HEK293 (cell line): ENCODE results near the gene BCLAF1.

ENCODE experiments used
- CTCF ChIA-PET: fragments of 350-600 bp; formaldehyde crosslinking; extraction: SDS; loops from one replicate; lab custom pipeline; 2021; ENCODE audit warnings: antibody characterized with exemption; lab: Yijun Ruan, JAX
- POLR2A ChIA-PET: fragments of 300-600 bp; formaldehyde crosslinking; extraction: SDS; loops from one replicate; lab custom pipeline; 2020; ENCODE audit warnings: antibody characterized with exemption, inconsistent platforms; lab: Yijun Ruan, JAX
- H3K27ac ChIP-seq: fragments of 200-500 bp; sonication (Bioruptor generic); 2 replicates; pipeline ENCODE4 v1.5.1; 2014; ENCODE audit warnings: low read depth, low read length, control low read depth, inconsistent platforms; ENCODE audit errors: extremely low read depth
- H3K36me3 ChIP-seq, 2 experiments: fragments of 200-500 bp in 1 of 2; sonication (Bioruptor generic) in 1 of 2; 1 replicate in 1 of 2; 2 replicates in 1 of 2; pipeline ENCODE4 v1.5.1; 2014 to 2017; ENCODE audit warnings: inconsistent platforms in 2 of 2, low read length in 2 of 2; ENCODE audit not compliant: control insufficient read depth in 2 of 2, insufficient read depth in 1 of 2
- H3K4me1 ChIP-seq: fragments of 200-500 bp; sonication (Bioruptor generic); 2 replicates; pipeline ENCODE4 v1.5.1; 2014; ENCODE audit warnings: mild to moderate bottlenecking, low read length, inconsistent platforms; ENCODE audit not compliant: control insufficient read depth, insufficient read depth
- H3K4me3 ChIP-seq: 2 replicates; pipeline ENCODE4 v1.5.1; 2011; ENCODE audit warnings: low read depth, mild to moderate bottlenecking, control low read depth, low read length, moderate library complexity
- H3K9me3 ChIP-seq: fragments of 200-500 bp; sonication (Bioruptor generic); 2 replicates; pipeline ENCODE4 v1.5.1; 2014; ENCODE audit warnings: low read depth, low read length, inconsistent platforms; ENCODE audit not compliant: control insufficient read depth, insufficient read depth
- BCL6B ChIP-seq: fragments of 450-650 bp; formaldehyde crosslinking; IDR thresholded peaks from 2 replicates; pipeline ENCODE4 v1.5.1; 2017; ENCODE audit warnings: missing biosample characterization, missing genetic modification characterization
- CTCF ChIP-seq: fragments of 450-650 bp; formaldehyde crosslinking; IDR thresholded peaks from 2 replicates; pipeline ENCODE4 v1.5.1; 2016; ENCODE audit warnings: missing biosample characterization, missing genetic modification characterization
- GLIS2 ChIP-seq: fragments of 450-650 bp; formaldehyde crosslinking; IDR thresholded peaks from 2 replicates; pipeline ENCODE4 v1.5.1; 2016; ENCODE audit warnings: missing biosample characterization, missing genetic modification characterization
- KLF10 ChIP-seq: fragments of 450-650 bp; IDR thresholded peaks from 2 replicates; pipeline ENCODE4 v1.5.1; 2018; ENCODE audit warnings: missing biosample characterization, mild to moderate bottlenecking, missing genetic modification characterization
- MYNN ChIP-seq: fragments of 450-650 bp; formaldehyde crosslinking; IDR thresholded peaks from 2 replicates; pipeline ENCODE4 v1.5.1; 2016; ENCODE audit warnings: missing biosample characterization, missing genetic modification characterization, borderline replicate concordance
- OSR2 ChIP-seq: fragments of 450-650 bp; formaldehyde crosslinking; IDR thresholded peaks from 2 replicates; pipeline ENCODE4 v1.5.1; 2016; ENCODE audit warnings: missing biosample characterization, missing genetic modification characterization
- PRDM1 ChIP-seq: fragments of 450-650 bp; formaldehyde crosslinking; IDR thresholded peaks from 2 replicates; pipeline ENCODE4; 2016; ENCODE audit warnings: missing biosample characterization, missing genetic modification characterization
- PRDM10 ChIP-seq: fragments of 450-650 bp; formaldehyde crosslinking; IDR thresholded peaks from 2 replicates; pipeline ENCODE4 v1.5.1; 2016; ENCODE audit warnings: missing biosample characterization, missing genetic modification characterization
- PRDM6 ChIP-seq: fragments of 450-650 bp; formaldehyde crosslinking; IDR thresholded peaks from 2 replicates; pipeline ENCODE4 v1.5.1; 2017; ENCODE audit warnings: missing biosample characterization, missing genetic modification characterization
- ZBTB17 ChIP-seq: fragments of 450-650 bp; formaldehyde crosslinking; IDR thresholded peaks from 2 replicates; pipeline ENCODE4 v1.5.1; 2016; ENCODE audit warnings: missing biosample characterization, missing genetic modification characterization
- ZBTB7A ChIP-seq: fragments of 450-650 bp; formaldehyde crosslinking; IDR thresholded peaks from 2 replicates; pipeline ENCODE4 v1.5.1; 2016; ENCODE audit warnings: low read depth, missing biosample characterization, missing genetic modification characterization
- ZFP37 ChIP-seq: fragments of 450-650 bp; formaldehyde crosslinking; IDR thresholded peaks from 2 replicates; pipeline ENCODE4 v1.5.1; 2016; ENCODE audit warnings: missing biosample characterization, missing genetic modification characterization
- ZNF148 ChIP-seq: fragments of 450-650 bp; formaldehyde crosslinking; IDR thresholded peaks from 2 replicates; pipeline ENCODE4 v1.5.0; 2017; ENCODE audit warnings: missing biosample characterization, missing genetic modification characterization, borderline replicate concordance
- ZNF184 ChIP-seq: fragments of 450-650 bp; IDR thresholded peaks from 2 replicates; pipeline ENCODE4 v1.5.1; 2018; ENCODE audit warnings: missing biosample characterization, mild to moderate bottlenecking, missing genetic modification characterization
- ZNF280D ChIP-seq: fragments of 450-650 bp; formaldehyde crosslinking; IDR thresholded peaks from 2 replicates; pipeline ENCODE4 v1.5.1; 2016; ENCODE audit warnings: missing biosample characterization, missing genetic modification characterization
- ZNF350 ChIP-seq: fragments of 450-650 bp; formaldehyde crosslinking; IDR thresholded peaks from 2 replicates; pipeline ENCODE4 v1.5.0; 2017; ENCODE audit warnings: missing biosample characterization, mild to moderate bottlenecking, missing genetic modification characterization
- ZNF561 ChIP-seq: fragments of 450-650 bp; IDR thresholded peaks from 2 replicates; pipeline ENCODE4 v1.5.1; 2018; ENCODE audit warnings: missing biosample characterization, missing genetic modification characterization, borderline replicate concordance
- ZNF600 ChIP-seq: fragments of 450-650 bp; formaldehyde crosslinking; IDR thresholded peaks from 2 replicates; pipeline ENCODE4 v1.5.1; 2016; ENCODE audit warnings: missing biosample characterization, missing genetic modification characterization
- ZNF621 ChIP-seq: fragments of 450-650 bp; formaldehyde crosslinking; IDR thresholded peaks from 2 replicates; pipeline ENCODE4 v1.5.1; 2017; ENCODE audit warnings: missing biosample characterization, missing genetic modification characterization
- ZSCAN5A ChIP-seq: fragments of 450-650 bp; formaldehyde crosslinking; IDR thresholded peaks from 2 replicates; pipeline ENCODE4 v1.5.1; 2016; ENCODE audit warnings: missing biosample characterization, missing genetic modification characterization

Gene BCLAF1

GRCh38 chr6:136289327-136289578 is 393 bp downstream of the BCLAF1 start (continued):
- TF ChIP-seq ZFP37 (peak; percentile 76; the same call in 1 of the 2 replicates), ZSCAN5A (tag by site-specific recombination) (no peak), ZNF621 (tag by site-specific recombination) (no peak), ZNF600 (tag by site-specific recombination) (no peak), OSR2 (tag by site-specific recombination) (no peak), ZNF280D (tag by site-specific recombination) (no peak), ZNF561 (tag by site-specific recombination) (0 out of 2 replicates have a peak, but pooled peaks have one; percentile 8), ZBTB7A (tag by site-specific recombination) (no peak; the same call in 1 of the 2 replicates), BCL6B (tag by site-specific recombination) (no peak), PRDM1 (tag by site-specific recombination) (no peak), ZNF148 (tag by site-specific recombination) (no peak), PRDM6 (no peak), CTCF (peak; percentile 74; the same call in 1 of the 2 replicates)

GRCh38 chr6:136288566-136289326 is 900 bp downstream of the BCLAF1 start:
- H3K4me1 ChIP-seq: peaks cover 21% of the 10 kb centered on the region
- H3K36me3 ChIP-seq: no peaks in the 10 kb centered on the region
- no peaks in the 10 kb centered on the region for H3K9me3 ChIP-seq
- peak overlapping the region; percentile 79 for H3K4me3 ChIP-seq
- peak overlapping the region; percentile 95 for H3K27ac ChIP-seq
- ChIA-PET CTCF (interaction anchor here (0.5 to 1.7 kb wide), 10 partner anchors 8 to 794 kb away, joined by 3 to 15 read pairs (median 4); no protein-coding TSS in a partner anchor), POLR2A (interaction anchor here (0.9 to 4.0 kb wide), 23 partner anchors 7 to 1234 kb away, joined by 3 to 80 read pairs (median 7); partner anchors contain the start of genes AHI1, HBS1L, IL20RA and MAP7)
- TF ChIP-seq ZNF184 (tag by site-specific recombination): 0 out of 2 replicates have a peak, but pooled peaks have one; percentile 47
- TF ChIP-seq ZBTB17 (tag by site-specific recombination): peak; percentile 65
- peak; percentile 97 for TF ChIP-seq MYNN
- peak; percentile 36; the same call in 1 of the 2 replicates for TF ChIP-seq KLF10 (tag by site-specific recombination)
- peak; percentile 34 for TF ChIP-seq PRDM10
- no peak for TF ChIP-seq ZNF350 (tag by site-specific recombination)
- TF ChIP-seq GLIS2: 0 out of 2 replicates have a peak, but pooled peaks have one; percentile 20
